Fibroblast of upper back skin (primary cell): ENCODE data around the gene CDH24.
A peak's percentile ranks its signal among the peaks of the same experiment; 100 is the strongest.

Experiments
- DNase-seq: peaks from one replicate; pipeline ENCODE4 v3.0.0-alpha.2; 2013

The CDH24 gene, protein sequence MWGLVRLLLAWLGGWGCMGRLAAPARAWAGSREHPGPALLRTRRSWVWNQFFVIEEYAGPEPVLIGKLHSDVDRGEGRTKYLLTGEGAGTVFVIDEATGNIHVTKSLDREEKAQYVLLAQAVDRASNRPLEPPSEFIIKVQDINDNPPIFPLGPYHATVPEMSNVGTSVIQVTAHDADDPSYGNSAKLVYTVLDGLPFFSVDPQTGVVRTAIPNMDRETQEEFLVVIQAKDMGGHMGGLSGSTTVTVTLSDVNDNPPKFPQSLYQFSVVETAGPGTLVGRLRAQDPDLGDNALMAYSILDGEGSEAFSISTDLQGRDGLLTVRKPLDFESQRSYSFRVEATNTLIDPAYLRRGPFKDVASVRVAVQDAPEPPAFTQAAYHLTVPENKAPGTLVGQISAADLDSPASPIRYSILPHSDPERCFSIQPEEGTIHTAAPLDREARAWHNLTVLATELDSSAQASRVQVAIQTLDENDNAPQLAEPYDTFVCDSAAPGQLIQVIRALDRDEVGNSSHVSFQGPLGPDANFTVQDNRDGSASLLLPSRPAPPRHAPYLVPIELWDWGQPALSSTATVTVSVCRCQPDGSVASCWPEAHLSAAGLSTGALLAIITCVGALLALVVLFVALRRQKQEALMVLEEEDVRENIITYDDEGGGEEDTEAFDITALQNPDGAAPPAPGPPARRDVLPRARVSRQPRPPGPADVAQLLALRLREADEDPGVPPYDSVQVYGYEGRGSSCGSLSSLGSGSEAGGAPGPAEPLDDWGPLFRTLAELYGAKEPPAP

DNA sequence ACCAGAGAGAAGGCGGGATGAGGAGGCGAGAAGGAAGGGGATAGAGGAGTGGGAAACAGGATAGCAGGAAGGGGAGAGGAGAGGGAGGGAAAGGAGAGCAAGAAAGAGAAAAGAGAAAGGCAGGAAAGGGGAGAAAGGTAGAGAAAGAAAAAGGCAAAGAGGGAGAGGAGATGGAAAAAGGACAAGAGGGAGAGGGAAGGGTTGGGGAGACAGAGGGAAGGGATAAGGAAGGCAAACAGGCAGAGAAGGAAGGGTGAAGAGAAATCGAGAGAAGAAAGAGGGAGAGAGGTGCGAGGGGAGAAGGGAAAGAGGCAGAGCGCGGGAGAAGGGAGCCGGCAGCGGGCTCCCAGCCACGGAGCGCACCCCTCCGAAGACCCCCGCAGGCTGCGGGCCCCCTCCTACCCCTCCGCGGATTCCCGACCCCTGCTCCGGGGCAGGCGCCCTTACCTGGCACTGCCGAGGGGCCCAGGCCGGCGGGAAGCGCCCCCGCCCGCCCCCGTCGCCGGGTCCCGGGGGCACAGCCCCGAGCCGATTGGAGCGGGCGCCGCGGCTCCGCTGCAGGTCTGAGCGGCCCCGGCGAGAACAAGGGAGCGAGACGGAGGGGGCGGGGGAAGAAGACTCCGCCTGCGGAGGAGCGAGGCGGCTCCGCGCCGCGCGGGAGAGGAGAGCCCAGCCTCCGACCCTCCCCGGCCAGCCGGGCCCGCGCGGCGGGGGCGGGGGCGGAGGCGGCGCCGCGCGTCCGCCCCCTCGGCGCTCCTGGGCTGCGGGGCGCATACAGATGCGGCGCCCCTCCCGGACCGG, at the start of gene CDH24:
CDH24 (minus strand) TSS at position 565 of the 801 bp plus-strand sequence. CDS start 1,787 bp downstream, outside the sequence.
- DNase-seq, result peak; percentile 67

DNA sequence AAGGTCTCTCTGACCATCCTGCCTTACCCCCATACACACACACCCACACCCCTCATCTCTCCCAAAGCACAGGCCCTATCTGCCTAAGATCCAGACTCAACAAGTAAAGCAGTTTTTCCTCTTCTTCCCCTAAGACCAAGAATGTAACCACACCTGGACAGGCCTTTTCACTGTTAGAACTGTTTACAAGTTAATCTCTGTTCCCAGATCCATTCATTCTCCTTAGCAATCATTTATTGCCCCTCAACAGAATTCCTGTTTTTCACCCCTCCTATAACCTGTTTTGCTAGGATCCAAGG, 49.4 kb upstream of the CDH24 start:
- DNase-seq, result no peak

DNA sequence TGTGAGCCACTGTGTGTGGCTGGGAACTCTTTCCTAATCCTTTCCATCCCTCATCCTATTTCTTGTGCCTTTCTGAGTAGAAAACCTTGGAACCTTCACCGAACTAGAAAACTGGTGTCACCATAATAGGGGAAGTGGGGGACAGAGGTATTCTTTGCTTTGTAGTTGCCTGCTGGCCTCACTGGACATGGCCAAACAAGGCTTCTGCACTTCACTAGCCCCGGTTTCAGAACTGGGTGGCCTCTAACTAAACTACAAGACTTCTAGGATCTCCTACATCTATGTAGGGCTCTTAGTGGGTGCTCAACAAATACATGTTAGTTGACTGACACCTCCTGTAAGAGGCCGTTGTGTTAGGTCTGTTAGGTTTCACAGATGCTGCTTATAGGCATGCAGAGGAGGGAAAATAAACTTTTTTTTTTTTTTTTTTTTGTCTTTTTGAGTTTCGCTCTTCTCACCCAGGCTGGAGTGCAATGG, 48.1 kb upstream of the CDH24 start:
- no peak for DNase-seq

DNA sequence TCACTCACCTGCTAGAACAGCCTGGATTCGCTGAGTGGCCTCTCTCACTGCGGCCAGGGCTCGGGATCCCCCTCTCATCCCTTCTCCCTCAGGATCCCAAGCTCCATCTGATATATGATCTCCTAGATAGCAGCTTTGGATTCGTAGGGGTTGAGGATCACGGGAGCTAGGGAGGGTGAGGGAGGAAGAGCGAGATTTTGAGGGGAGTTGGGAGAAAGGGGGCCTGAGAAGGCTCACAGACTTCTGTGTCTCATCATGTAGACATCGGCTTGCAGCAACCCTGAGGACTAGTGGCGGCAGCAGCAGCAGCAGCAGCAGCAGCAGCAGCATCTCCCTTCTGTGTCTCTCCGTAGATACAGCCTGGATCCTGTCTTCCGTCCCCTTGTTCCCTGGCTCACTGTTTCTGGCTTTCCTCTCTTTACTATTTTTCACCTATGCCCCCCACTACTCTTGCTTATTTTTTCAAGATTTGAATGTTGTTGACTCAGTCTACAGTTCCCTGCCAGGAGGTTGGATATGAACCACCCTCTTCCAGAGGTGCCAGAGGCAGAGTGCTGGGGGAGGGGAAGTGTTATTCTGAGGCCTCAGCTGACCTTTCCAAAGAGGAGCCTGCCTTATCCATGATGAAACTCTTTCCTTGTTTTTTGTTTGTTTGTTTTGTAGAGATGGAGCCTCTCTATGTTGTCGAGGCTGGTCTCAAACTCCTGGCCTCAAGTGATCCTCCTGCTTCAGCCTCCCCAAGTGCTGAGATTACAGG, 47.4 kb upstream of the CDH24 start, which contains the start of gene CIROP:
CIROP (minus strand) TSS at position 399 of the 757 bp plus-strand sequence; CDS start at position 330, 69 bp downstream.
- no peak for DNase-seq

DNA sequence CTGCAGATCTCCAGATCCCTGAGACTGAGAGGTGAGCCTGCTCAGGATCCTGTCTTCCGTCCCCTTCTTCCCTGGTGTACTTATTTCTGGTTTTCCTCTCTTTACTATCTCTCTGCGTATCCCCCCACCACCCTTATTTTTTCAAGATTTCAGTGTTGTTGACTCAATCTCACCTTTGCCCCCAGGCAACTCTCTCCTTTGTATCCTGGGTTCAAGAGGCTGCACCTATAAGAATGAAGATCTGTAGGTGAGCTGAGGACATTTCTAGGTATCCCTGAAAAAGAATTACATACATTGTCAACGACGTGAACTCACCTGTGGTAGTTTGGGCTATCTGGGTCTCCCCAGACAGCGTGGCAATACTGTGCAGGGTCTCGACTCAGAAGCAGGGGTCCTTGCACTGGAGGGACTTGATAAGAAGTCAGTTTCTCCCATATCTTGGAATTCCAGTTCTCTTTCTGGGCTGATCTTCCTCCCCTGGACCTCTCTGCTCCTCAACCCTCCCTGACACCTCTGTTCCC, 46.8 kb upstream of the CDH24 start:
- DNase-seq, result no peak

DNA sequence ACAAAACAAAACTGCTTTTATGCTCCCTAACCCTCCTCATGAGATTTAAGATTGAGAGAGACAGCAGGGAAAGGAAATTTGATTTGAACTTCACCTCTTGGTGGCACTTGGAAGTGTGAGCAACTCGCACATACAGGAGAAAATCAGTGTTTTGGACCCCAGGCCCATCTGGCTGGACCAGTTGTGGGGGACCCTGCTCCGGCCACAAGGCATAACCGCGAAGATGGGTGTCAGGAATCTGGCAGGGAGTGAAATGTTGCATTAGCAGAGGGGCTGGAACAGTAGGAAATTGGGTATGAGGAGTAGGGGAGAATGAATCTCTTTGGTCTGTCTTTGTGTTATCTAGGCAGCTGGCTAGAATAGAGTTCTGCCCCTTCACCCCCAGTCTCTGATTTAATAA, 46.3 kb upstream of the CDH24 start:
- DNase-seq, result no peak

DNA sequence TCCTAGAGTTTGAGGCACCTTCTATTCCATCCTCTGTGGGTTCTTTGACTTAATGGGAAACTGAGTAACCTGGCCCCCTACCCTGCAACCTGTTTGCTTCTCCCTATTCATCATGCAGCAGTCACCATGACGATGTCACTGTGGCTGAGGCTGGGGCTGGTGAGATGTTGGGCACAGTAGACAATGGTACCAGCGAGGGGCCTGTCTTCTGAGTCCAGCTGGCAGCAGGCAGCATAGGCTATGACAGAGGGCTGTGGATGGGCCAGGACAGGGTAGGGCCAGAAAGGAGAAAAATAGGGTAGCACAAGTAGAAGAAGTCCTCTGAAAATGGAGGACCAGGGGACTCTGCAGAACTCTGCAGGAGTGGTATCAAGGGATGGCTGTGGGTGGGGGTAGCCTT, 45.5 kb upstream of the CDH24 start:
- no peak for DNase-seq

DNA sequence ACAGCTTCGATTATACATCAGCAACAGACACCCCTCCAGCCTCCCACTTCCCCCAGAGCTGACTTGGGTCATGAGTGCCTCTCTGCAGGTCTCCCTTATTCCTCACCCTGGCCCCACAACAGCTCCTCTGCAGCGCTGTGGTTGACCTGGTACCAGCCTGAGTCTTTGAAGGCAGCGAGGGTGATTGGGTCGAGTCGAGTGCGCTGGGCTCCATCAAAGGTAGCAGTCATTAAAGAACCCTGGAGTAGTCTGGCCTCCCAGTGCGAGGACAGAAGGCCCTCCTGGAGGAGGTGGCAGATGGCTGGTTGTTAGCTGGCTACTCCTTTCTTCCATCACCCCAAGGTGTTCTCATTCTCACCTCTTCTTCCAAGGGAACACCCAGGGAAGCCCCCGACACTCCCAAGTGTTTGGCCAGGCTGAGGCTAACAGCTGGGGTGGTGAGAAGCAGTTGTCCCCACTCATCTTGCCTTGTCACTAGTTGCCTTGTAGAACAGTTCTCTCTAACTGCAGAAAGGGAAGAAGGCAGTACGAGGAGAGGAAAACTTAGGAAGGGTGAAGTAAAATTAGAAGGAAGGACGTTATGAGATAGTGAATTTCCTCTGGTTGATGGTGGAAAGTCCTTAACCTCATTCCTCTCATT, 44.8 kb upstream of the CDH24 start:
- DNase-seq, result no peak

DNA sequence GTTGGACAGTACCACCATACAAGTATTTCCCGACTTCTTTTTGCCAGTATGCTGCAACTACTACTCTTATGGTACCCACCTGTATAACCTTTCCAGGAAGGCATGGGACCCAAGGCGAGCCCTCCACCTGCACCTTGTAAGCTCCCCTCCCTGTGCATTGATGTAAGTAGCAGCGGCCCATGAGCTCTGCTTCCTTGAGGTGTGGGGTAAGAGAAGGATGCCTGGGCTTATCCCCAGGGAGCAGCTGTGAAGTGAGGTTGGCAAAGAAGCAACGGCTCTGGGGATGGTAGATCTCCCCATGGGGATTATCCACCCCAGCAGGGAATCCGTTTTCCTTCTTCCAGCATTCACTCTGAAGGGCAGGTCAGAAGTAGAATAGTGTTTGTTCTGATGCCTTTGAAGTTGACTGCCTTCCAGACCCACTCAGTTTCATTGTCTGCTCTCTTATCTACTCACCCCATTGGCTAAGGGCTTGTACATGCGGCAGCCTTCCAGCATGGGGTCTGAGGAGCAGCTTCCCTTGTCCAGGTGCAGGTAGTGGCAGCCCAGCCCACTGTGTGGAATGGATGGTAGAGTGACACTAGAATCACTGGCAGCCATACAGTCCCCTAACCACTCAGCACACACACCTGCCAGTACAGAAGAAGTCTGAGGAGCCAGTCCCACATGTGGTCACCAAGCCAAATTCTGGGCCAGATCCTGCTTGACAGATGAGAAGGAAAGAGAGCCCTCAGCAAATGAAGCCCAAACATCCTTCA, 44.1 kb upstream of the CDH24 start:
- DNase-seq, result no peak

DNA sequence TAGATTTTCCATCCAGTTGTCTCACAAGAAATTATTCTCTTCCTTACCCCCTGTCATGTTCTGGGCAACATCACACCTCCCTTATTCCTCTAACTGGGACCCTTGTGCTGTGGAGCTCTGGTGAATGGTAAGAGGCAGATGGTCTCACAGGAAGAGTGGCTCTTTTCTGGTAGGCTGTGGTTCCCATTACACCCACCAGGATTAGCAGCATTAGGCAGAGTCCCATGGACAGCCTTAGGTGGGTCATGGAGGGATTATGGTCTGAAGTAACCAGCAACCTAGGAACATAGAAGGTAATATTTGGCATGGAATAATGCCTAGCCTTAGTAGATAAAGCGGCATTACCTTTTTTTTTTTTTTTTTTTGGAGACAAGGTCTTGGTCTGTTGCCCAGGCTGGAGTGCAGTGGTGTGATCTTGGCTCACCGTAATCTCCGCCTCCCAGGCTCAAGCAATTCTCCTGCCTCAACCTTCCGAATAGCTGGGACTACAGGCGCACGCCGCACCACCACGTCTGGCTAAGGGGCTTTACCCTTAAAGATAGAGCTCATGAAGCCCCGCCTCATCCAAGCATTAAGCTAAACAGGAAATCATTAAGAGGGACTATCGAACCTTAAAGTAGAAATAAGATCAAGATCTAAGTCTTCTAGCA, 42.0 kb upstream of the CDH24 start:
- no peak for DNase-seq

DNA sequence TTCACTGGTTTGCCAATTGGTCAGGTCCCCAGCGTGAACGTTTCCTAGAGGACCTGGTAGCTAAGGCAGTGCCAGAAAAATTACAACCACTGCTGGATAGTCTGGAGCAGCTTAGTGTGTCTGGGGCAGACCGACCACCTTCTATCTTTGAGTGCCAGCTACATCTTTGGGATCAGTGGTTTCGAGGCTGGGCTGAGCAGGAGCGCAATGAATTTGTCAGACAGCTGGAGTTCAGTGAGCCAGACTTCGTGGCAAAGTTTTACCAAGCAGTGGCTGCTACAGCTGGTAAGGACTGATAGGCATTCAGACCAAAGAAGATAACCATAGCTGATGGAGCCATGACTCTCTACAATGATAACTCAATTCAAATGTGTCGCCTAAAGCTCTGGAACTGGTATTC, 40.5 kb upstream of the CDH24 start:
- DNase-seq, result no peak

DNA sequence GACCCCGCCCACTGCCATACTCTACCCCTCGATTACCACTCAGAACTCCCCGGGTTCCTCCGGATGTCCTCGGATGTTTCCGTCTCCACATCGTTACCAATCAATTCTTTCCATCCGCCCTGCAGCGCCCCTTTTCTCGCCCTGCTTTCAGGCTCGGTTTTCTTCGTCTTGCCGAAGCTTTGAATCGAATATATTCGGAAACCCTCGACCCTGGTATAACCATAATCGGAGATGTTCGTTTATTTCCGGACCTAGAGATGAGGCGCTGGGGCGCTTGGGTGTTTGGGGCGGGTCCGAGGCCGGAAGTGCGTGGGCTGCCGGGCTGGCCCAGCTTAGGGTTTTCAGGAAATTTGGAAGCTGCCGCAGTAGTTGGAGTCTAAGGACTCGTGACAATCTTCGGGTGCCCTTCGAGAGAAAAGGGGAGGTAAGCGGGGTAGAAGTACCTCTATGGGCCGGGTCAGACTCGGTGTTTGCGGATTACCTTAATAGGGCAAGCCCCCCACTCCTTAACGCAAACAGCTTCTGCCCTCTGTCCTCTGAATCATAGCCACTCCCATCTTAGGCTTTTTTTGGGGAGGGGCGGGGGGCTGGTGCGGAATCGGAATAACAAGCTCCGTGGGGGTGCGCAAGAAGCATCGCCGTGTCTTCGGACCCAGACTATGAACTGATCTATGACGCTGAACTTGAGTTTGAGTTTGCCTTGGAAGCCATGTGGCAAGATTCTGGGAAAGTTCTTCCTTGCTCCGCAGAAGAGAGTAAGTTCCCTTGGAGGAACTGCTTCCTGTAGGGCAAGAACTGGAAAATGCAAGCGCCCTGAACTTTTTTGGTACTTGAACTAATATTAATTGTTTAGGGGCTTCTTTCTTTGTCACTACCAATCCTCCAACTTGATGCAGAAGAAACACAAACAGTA, 38.1 kb upstream of the CDH24 start, which contains the start of gene C14orf119:
C14orf119 (plus strand) TSS at position 310 of the 913 bp plus-strand sequence. CDS start 2,154 bp downstream, outside the sequence.
- DNase-seq, result peak; percentile 100

DNA sequence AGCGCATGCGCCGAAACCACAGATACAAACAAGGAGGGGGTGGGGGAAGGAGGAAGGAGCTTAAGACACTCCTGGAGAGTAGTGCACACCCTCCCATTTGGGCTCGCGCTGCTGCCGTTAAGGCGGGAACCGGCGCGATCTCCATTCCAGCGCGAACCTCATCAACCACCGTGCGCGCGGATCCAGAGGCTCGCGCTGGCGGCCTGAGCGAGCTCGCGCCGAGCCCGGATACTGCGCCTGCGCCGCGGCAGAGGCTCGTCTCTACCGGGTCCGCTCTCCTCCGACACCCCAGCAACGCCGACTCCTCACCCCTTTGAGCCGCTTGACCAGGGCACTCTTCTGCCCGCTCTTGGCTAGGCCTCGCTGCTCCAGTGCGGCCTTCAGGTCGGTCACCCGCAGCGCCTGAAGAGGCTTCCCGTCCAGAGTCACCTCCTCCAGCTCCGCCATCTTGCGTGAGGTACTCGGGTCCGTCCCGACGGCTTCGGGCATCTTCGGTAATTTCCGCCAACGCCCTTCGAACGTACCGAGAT, 37.4 kb upstream of the CDH24 start, which contains the start of gene ACIN1:
ACIN1 (minus strand) TSS at position 471 of the 530 bp plus-strand sequence; CDS start at position 447, 24 bp downstream.
- peak; percentile 91 for DNase-seq

DNA sequence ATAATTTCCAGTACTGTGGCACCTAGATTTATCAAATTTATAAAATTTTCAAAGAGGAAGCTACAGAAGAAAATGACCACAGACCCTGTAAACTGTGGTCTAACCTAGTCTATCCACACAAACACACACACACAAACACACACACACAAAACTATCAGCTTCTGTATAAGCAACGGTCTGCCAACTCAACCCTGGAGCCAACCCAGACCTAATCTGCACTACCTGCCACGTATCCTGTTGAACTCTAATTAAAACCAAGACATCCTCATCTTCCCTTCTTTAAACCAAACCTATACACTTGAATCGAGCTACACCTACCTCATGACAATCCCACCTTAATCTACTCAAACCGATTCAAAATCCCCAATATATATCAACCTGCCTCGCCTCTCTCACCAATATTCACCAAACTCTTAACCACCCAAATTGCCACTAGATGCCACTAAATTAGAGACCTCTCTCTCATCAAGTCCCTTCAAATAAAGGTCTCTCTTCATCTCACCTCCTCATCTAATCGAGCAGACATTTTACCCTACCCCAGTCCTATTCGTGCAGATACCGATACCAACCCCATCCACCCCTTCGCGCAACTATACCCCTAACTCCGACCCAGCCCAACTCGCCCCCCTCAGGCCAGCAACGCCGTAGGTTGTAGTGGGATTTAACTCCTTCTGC, 36.8 kb upstream of the CDH24 start:
- DNase-seq, result no peak

DNA sequence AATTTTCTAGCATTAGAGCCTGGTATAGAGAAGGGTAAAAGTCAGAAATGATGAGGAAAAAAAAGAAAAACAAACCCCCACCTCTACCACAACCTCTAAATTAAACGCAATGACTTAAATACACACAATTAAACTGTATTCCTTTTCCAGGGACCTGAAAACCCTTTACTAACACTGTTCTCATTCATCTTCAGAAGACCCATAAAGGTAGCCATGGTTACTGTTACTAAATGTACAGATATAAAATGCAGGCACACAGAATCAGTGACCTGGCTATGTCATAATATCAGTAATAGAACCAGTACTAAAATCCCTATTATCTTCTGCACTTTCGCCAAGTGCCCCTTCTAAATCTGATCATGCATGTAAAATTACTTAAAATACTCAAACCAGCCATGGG, 36.2 kb upstream of the CDH24 start:
- DNase-seq, result no peak

DNA sequence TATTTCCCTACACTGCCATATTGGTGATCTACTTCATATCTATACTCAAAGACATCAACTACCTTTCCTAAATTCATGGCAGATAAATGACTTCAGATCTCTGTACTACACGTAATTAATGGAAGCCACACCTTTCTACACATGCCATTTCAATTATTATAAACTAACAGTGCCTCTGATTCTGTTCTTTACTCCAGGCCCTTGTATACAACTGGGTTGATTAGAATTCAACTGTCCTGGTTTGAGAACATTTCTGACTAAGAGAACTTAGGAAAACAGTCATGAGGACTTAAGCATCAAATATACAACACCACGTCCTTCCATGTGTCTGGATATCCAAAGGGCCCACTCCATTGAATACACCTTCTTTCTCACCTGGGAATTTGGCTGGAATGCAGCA, 35.8 kb upstream of the CDH24 start:
- no peak for DNase-seq

DNA sequence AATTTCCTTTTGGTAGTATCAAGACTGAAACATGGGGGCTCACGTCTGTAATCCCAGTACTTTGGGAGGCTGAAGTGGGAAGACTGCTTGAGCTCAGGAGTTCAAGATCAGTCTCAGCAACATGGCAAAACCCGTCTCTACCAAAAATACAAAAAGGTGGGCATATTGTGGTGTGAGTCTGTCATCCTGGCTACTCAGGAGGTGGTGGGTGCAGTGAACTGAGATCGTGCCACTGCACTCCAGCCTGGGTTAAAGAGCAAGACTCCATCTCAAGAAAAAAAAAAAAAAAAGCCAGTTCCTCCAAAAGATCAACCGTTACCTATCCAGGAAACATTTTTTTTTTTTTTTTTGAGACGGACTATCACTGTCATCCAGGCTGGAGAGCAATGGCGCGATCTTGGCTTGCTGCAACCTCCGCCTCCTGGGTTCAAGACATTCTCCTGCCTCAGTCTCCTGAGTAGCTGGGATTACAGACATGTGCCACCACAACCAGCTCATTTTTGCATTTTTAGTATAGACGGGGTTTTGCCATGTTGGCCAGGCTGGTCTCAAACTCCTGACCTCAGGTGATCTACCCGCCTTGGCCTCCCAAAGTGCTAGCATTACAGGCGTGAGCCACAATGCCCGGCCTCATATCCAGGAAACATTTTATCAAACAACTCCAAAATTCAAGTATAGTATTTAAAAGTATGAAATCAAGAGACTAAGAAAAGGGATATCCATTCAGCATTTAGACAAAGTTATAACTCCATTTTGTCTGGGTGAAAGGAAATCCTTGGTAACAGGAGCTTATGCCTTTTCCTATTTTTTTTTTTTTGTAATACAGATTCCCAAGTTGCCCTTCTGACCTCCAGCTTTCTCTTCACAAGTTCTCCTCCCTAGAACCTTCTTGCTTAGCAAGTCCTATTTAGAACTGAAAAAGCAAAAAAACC, 34.2 kb upstream of the CDH24 start:
- DNase-seq, result no peak
